Calu3 (cell line): Measurements from ENCODE around the gene SUMF2. TPM values are rescaled to one million over a fixed set of nuclear protein-coding genes. Genes with fewer than 3 reads are reported as not detected.

Experiments used
- BruUV-seq: library from RNA; stranded (reverse); fragments of 400-500 nt; replicated peaks from 2 replicates; lab custom pipeline; 2021; lab: Mats Ljungman, UMichigan
- CTCF ChIA-PET: fragments of 300-600 bp; sonication (Branson Sonifier 250); formaldehyde crosslinking; loops from one replicate; lab custom pipeline; 2022; ENCODE audit warnings: antibody characterized with exemption; lab: Charles Lee
- DNase-seq: peaks from one replicate; pipeline ENCODE4 v3.0.0; 2022
- H3K27ac Mint-ChIP-seq: one replicate; pipeline ENCODE4 v1.8.0; 2022; ENCODE audit warnings: mixed read lengths; ENCODE audit not compliant: unreplicated experiment
- H3K27me3 Mint-ChIP-seq: one replicate; pipeline ENCODE4 v1.8.0; 2022; ENCODE audit warnings: mixed read lengths; ENCODE audit not compliant: unreplicated experiment
- H3K36me3 Mint-ChIP-seq: one replicate; pipeline ENCODE4 v1.8.0; 2022; ENCODE audit warnings: mild to moderate bottlenecking, moderate library complexity, mixed read lengths; ENCODE audit not compliant: insufficient read depth, unreplicated experiment
- H3K4me1 Mint-ChIP-seq: one replicate; pipeline ENCODE4 v1.8.0; 2022; ENCODE audit warnings: mild to moderate bottlenecking, low read depth, mixed read lengths; ENCODE audit not compliant: unreplicated experiment
- H3K4me3 Mint-ChIP-seq: one replicate; pipeline ENCODE4 v1.8.0; 2022; ENCODE audit warnings: mild to moderate bottlenecking, low read depth, moderate library complexity, mixed read lengths; ENCODE audit not compliant: unreplicated experiment
- H3K9me3 Mint-ChIP-seq: one replicate; pipeline ENCODE4 v1.8.0; 2022; ENCODE audit warnings: low read depth, mixed read lengths; ENCODE audit not compliant: unreplicated experiment
- intact Hi-C: fragments of 100-400 bp; cut with micrococcal nuclease; formaldehyde crosslinking; loops from one replicate; pipeline ENCODE4 v1.10.0; 2022; ENCODE audit not compliant: unreplicated experiment
- total RNA-seq: library from RNA; stranded (reverse); gene quantifications from 2 replicates; pipeline ENCODE4 v1.2.3, GENCODE V29; 2022
- TF ChIP-seq, protein P1 (sequence below): fragments of 200-600 bp; IDR thresholded peaks from one replicate; pipeline ENCODE4 v1.8.0; 2022; ENCODE audit warnings: antibody characterized with exemption; ENCODE audit not compliant: unreplicated experiment

SUMF2 gene
- total RNA-seq, 1 experiment from 2014 or later: 255 TPM

GRCh38 chr7:56081626-56082340 is 17.7 kb downstream of the SUMF2 start:
- Mint-ChIP-seq H3K4me3 (no peak overlapping the region), H3K9me3 (no peaks in the 10 kb centered on the region), H3K27me3 (no peaks in the 10 kb centered on the region), H3K36me3 (peaks cover 65% of the 10 kb centered on the region), H3K27ac (no peak overlapping the region), H3K4me1 (peaks cover 2% of the 10 kb centered on the region)
- intact Hi-C loops: no loop called here
- CTCF ChIA-PET: no interaction called here
- TF ChIP-seq, protein P1, sequence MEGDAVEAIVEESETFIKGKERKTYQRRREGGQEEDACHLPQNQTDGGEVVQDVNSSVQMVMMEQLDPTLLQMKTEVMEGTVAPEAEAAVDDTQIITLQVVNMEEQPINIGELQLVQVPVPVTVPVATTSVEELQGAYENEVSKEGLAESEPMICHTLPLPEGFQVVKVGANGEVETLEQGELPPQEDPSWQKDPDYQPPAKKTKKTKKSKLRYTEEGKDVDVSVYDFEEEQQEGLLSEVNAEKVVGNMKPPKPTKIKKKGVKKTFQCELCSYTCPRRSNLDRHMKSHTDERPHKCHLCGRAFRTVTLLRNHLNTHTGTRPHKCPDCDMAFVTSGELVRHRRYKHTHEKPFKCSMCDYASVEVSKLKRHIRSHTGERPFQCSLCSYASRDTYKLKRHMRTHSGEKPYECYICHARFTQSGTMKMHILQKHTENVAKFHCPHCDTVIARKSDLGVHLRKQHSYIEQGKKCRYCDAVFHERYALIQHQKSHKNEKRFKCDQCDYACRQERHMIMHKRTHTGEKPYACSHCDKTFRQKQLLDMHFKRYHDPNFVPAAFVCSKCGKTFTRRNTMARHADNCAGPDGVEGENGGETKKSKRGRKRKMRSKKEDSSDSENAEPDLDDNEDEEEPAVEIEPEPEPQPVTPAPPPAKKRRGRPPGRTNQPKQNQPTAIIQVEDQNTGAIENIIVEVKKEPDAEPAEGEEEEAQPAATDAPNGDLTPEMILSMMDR: no peak
- BruUV-seq: no TSS peak
- DNase-seq: no peak

GRCh38 chr7:56083150-56083785 is 19.2 kb downstream of the SUMF2 start:
- CTCF ChIA-PET: no interaction called here
- peaks cover 66% of the 10 kb centered on the region for H3K36me3 Mint-ChIP-seq
- no peaks in the 10 kb centered on the region for H3K4me1 Mint-ChIP-seq
- intact Hi-C loops: no loop called here
- DNase-seq: no peak
- H3K4me3 Mint-ChIP-seq: no peak overlapping the region
- H3K27me3 Mint-ChIP-seq: no peaks in the 10 kb centered on the region
- TF ChIP-seq, protein P1: no peak
- no TSS peak for BruUV-seq
- no peak overlapping the region for H3K27ac Mint-ChIP-seq
- H3K9me3 Mint-ChIP-seq: no peaks in the 10 kb centered on the region

DNA sequence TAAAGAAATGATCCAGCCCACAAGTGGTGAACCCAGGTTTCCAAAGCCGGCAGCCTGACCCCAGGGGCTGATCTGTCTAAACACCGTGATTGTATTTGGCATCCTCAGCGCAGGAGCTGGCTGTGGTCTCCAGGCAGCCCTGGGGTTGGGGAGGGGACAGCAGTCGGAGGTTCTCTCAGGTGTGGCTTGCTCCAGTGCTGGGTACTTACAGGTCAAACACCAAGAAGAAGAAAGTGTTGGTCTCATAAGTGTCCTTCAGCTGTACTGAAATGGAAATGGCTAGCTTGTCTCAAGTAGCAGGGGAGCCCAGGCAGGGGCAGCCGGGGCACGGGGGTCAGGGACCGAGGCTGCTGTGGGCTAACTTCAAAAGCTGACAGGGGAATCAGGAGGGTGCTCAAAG is 22.7 kb downstream of the SUMF2 start:
- H3K36me3 Mint-ChIP-seq: peaks cover 58% of the 10 kb centered on the region
- no peak for DNase-seq
- H3K4me1 Mint-ChIP-seq: no peaks in the 10 kb centered on the region
- H3K9me3 Mint-ChIP-seq: no peaks in the 10 kb centered on the region
- no peak overlapping the region for H3K4me3 Mint-ChIP-seq
- BruUV-seq: no TSS peak
- TF ChIP-seq, protein P1: no peak
- no peaks in the 10 kb centered on the region for H3K27me3 Mint-ChIP-seq
- no peak overlapping the region for H3K27ac Mint-ChIP-seq
- intact Hi-C loops: no loop called here
- CTCF ChIA-PET: no interaction called here

- CTCF ChIA-PET: interaction anchor here (0.9 kb wide), 1 partner anchor 11 kb away, joined by 4 read pairs; no protein-coding TSS in a partner anchor
- no peak overlapping the region for H3K4me3 Mint-ChIP-seq
- no peaks in the 10 kb centered on the region for H3K4me1 Mint-ChIP-seq
- DNase-seq: no peak
- H3K27me3 Mint-ChIP-seq: no peaks in the 10 kb centered on the region
- H3K9me3 Mint-ChIP-seq: no peaks in the 10 kb centered on the region
- no peak overlapping the region for H3K27ac Mint-ChIP-seq
- BruUV-seq: no TSS peak
- TF ChIP-seq, protein P1: no peak
- intact Hi-C loops: no loop called here
- H3K36me3 Mint-ChIP-seq: peaks cover 57% of the 10 kb centered on the region
These were observed 23.4 kb downstream of the SUMF2 start for GRCh38 chr7:56087445-56087844.
